T follicular helper cell (primary cell): ENCODE measurements around the gene F2RL1.
"Not testable (repeated sequence)": the region's sequence is repeated elsewhere in the genome, so short reads cannot be mapped to it uniquely, and the experiment has no call there.

Experiments
- DNase-seq: peaks from one replicate; pipeline ENCODE4 v3.0.0-alpha.2; 2020; ENCODE audit warnings: low read depth
- total RNA-seq, 2 experiments: gene quantifications; one replicate each; lab custom pipeline; 2026; lab: John Stamatoyannopoulos, UW

Gene F2RL1, protein sequence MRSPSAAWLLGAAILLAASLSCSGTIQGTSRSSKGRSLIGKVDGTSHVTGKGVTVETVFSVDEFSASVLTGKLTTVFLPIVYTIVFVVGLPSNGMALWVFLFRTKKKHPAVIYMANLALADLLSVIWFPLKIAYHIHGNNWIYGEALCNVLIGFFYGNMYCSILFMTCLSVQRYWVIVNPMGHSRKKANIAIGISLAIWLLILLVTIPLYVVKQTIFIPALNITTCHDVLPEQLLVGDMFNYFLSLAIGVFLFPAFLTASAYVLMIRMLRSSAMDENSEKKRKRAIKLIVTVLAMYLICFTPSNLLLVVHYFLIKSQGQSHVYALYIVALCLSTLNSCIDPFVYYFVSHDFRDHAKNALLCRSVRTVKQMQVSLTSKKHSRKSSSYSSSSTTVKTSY
- 8.3 to 30.0 reads per million in 2 experiments for total RNA-seq

DNA sequence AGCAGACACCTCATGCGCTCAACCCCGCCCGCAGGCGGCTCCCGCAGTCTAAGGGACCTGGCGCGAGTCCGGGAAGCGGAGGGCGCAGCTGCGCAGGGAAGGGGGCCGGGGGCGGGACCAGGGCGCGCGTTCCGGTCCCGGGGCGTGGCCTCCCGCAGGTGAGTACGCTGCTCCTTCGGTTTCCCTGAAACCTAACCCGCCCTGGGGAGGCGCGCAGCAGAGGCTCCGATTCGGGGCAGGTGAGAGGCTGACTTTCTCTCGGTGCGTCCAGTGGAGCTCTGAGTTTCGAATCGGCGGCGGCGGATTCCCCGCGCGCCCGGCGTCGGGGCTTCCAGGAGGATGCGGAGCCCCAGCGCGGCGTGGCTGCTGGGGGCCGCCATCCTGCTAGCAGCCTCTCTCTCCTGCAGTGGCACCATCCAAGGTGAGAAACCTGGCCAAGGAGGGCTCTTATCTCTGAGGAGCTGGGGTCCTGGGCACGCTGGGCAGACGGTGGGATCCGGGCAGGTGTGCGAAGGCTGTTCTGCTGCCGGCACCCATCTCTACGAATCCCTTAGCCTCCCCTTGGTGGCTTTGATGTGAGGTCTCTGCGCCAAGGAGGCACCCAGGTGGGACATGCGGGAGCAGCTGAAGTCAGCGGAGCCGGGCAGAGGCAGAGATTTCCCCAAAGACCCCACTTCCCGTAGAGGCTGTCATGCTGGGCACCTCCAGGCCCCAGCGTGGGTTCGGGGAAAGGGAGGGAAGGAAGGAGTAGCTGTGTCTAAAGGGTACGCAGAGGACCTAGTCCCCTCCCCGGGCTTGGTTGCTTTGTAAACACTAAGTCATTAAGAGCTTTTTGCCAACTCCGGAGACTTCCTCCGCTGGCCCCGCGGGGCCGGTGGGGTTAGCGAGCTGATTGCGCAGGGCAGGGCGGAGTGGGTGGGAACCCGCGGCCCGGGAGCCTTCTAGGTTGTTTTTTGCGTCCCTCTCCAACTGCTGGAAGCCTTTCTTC lies at the start of gene F2RL1:
Gene F2RL1 (plus strand): TSS at position 187 of the 988 bp plus-strand sequence. CDS start 153 bp downstream, at position 340.
- peak; percentile 44 for DNase-seq

DNA sequence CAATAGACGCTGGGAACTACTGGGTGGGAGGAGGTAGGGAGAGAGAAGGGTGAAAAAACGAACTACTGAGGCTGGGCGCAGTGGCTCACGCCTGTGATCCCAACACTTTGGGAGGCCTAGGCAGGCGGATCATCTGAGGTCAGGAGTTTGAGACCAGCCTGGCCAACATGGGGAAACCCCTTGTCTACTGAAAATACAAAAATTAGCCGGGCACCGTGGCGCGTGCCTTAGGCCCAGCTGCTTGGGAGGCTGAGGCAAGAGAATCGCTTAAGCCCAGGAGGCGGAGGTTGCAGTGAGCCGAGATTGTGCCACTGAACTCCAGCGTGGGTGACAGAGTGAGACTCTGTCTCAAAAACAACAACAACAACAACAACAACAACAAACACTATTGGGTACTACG lies 47.8 kb upstream of the F2RL1 start:
- not testable (repeated sequence) for DNase-seq

DNA sequence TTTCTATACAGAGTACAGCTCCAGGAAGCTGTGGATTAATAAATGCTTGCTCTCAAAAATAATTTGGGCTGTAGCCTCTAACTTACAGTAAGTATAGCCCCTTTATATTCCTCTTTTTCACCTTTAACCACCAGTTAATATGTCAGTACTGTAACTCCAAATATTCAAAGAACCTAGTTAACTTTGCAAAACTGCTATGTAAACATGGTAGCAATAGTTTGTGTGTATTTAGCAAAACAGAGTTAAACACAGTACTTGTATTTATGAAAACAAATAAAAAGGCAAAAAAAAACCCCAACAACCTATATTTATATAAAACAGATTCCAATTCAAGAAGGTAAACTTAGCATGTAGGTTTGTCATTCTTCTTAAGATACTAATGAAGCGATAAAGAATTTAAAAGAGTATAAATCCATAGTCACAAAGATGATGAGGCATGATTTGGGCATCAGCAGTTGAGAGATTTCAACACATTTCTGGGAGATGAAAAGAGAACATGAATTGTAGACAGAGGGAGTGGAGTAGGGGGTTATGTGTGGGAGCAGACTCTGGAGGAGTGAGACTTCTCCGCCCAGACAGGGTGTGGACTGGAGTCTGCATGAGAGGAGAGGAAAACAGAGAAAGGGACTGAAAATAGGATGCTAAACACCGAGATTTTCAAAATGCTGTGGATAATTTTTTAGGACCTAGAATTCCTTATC lies 47.0 kb upstream of the F2RL1 start:
- DNase-seq: no peak

DNA sequence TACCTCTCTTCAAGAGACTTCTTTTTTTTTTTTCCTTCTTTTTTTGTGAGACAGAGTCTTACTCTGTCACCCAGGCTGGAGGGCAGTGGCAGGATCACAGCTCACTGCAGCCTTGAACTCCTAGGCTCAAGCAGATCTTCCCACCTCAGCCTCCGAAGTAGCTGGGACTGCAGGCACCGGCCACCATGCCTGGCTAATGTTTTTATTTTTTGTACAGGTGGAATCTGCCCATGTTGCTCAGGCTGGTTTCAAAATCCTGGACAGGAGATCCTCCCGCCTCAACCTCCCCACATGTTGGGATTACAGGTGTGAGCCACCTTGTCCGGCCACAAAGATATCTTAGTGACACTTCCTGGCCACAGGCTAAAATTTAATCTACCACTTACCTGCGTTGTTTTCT lies 42.9 kb upstream of the F2RL1 start:
- DNase-seq: no peak

DNA sequence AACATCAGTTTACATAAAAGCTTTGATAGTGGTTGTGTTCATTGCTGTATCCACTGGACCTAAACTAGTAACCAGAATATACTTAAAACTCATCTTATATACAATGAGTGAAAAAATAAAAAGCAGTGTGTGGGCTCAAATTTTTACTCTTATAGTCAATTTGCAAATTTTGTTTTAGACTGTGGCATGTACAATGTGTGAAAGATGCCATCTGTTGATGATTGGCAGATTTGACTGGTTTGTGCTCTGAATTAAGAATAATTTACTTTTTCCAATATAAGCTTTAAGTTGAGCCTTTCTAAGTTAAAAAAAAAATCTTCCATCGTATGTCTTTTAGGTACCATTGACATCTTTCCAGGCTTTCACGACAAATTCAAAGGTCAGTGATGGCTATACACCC lies 42.4 kb upstream of the F2RL1 start:
- DNase-seq: no peak

DNA sequence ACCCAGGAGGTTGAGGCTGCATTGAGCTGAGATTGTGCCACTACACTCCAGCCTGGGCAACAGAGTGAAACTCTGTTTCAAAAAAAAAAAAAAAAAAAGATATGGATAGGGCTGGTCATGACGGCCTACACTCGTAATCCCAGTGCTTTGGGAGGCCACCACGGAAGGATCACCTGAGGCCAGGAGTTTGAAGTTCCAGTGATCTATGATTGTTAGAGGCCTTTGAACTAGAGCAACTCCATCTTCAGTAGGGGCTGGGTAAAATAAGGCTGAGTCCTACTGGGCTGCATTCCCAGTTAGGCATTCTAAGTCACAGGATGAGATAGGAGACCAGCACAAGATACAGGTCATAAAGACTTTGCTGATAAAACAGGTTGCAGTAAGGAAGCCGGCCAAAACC lies 38.2 kb upstream of the F2RL1 start:
- DNase-seq: not testable (repeated sequence)

DNA sequence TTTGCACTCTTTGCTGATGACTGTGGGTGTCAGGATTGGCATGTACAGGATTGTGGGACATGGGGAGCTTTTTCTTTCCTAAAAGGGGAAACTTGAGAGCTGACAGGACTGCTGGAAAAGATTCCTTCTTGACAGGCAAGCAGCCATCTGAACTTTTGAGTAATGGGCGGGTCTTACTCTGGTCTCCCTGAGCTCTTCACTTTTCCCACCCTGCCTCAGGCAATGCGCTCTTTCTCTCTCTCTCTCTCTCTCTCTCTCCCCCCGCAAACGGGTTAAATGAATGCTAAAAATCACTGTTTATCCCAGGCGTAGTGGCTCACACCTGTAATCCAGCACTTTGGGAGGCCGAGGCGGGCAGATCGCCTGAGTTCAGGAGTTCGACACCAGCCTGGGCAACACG lies 37.1 kb upstream of the F2RL1 start:
- no peak for DNase-seq

DNA sequence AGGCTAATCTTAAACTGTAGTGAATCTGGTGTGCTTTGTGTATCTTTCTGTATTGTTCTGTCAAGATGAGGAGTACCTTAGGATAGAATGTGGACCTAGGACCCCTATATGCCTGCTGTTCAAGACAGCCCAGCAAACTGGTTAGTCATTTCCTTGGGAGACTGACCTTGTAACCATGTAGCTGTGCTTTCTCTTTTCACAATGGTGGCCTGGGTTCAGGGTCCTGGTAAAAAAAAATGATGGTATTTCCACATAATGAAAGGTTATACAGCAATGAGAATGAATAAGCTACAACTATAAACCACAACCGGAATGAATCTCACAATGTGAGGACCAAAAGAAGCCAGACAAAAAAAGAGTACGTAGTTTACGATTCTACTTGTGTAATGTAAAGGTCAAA lies 36.4 kb upstream of the F2RL1 start:
- DNase-seq: no peak

DNA sequence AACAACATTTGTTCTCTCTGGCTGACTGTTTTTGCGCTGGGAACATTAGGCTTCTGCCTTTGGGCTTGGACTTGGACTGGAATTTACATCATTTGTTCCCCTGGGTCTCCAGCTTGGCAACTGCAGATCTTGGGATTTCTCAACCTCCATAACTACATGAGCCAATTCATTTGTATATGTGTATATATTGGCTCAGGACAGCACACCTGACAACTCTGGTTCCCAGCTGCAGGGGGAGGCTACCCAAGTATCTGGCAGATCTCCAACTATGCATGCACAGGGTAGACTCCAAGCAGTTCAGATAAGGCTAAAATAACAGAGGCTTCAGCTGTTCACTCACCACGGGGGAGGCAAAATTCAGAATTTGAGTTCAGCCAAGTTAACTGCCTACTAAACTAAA lies 31.6 kb upstream of the F2RL1 start:
- DNase-seq: no peak

DNA sequence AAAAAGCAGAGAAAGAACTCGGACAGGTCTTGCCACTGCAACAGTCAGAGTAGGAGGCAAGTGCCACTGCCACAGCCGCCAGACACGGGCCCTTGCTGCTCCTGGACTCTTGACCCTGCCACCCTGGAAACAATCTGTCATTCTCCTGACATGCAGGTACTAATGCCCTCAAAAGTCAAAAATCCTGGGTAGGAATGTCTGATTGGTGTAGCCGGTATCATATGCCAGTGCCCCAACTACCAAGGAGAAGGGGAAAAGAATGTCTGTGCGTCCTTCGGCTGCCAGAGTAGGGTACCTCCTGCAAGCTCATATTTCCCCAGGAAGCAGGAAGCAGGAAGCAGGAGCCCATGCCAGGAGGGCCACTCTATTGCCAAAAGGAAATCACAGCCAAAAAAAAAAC lies 30.5 kb upstream of the F2RL1 start:
- no peak for DNase-seq

DNA sequence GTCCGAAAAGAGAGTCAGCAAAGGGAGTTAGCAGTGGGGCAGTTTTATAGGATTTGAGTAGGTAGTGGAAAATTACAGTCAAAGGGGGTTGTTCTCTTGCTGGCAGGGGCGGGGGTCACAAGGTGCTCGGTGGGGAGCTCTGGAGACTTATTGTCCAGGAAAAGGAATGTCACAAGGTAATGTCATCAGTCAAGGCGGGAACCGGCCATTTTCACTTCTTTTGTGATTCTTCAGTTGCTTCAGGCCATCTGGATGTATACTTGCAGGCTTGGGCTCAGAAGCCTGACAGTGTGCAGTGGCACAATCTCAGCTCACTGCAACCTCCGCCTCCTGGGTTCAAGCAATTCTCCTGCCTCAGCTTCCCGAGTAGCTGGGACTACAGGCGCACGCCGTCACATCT lies 29.6 kb upstream of the F2RL1 start:
- not testable (repeated sequence) for DNase-seq

DNA sequence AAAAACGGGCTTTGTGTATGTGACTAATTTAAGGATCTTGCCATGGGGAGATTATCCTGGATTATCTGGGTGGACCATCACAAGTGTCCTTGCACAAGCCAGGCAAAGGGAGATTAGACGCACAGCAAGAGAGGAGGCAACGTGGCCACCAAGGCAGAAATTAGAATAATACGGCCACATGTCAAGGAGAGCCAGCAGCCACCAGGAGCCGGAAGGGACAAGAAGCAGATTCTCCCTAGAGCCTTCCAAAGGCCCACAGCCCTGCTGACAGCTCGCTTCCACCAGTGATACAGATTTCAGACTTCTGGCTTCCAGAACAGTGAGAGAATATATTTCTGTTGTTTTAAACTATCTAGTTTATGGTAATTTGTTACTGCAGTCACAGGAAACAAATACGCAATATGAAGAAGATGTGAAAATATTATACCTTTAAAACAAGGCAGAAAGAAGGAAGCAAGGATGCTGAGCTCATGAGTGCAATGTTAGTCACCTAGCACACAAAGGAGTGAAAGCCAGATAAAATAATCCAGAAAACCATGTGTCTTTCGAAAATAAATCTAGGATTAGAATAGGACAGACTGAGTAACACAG lies 28.7 kb upstream of the F2RL1 start:
- no peak for DNase-seq

DNA sequence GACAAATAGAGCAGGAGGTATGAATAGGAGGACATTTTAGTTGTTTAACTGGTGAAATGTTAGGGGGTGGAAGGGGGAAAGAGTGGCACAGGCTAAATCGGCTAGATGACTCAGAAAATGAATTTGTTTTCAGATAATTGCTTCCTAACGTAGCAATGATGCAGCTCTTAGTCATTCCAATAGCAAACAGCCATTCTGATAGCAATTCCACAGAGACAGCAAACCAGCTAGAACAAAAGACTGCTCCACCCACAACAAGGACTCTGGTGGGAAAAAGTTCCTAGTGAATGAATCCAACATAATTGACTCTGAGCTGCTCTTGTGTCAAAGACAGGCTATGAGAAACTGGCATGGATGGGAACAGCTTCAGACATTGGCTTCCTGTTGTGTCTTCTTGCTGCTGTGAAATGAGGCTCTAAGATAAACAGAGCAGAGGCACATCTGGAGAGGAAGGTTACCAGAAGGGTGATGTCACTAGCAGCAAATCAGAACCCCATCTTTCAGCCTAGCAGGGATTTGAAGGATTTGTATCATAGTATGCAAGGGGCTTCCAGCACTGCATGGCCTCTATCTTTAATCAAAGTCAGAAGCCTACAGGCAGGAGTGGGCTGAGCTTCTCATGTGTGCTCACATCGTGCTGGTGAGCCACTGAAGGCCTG lies 28.1 kb upstream of the F2RL1 start:
- DNase-seq: peak; percentile 6

DNA sequence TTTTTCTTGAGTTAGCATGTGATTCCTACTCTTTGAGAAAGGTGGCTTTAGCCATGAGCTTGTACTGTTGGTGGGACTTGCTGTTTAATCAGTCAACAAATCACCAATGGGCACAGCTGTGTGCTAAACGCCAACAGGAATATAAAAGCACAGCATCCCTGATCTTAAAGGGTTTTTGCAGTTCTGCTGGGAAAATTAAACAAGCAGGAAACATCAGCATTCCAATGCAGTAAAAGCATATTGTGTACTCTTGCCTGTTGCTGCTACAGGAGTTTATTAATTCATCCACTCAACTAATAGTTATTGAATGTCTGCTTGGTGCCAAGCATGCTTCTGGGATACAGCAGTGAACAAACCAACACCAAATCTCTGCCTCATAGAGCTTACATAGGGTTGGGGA lies 27.4 kb upstream of the F2RL1 start:
- no peak for DNase-seq

DNA sequence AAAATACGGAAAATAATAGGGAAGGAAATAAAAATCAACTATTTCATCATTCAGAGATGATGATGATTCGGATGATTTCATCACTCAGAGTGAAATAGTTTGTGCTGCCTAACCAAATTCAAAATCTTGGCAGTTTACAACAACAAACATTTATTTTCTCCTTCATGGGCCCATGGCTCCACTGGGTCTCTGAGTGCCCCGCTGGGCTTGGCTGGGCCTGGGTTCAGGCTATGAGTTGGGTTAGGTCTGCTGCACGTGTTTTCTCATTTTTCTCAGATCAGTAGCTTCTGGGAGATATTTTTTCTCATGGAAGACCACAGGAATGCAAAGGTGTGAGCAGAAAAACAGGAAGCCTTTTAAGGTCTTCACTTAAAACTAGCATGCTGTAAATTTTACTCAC lies 24.0 kb upstream of the F2RL1 start:
- DNase-seq: no peak

DNA sequence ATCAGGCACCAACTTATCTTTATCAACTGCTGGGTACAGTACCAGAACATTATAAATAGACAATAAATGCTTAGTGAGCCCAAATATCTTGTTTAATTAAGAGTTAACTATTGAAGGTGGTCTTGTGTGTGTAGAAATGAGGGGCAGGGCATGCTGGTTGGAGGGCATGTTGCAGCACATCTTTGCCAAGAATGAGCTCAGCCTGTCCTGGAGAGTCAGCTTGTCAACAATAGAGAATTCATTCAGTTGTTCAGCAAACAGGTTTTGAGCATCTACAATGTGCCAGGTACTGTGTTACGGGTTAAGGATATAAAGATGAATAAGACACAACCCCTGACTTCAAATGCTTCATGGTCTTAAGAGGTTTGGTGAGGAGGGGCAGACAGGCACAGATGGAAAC lies 19.2 kb upstream of the F2RL1 start:
- DNase-seq: no peak

DNA sequence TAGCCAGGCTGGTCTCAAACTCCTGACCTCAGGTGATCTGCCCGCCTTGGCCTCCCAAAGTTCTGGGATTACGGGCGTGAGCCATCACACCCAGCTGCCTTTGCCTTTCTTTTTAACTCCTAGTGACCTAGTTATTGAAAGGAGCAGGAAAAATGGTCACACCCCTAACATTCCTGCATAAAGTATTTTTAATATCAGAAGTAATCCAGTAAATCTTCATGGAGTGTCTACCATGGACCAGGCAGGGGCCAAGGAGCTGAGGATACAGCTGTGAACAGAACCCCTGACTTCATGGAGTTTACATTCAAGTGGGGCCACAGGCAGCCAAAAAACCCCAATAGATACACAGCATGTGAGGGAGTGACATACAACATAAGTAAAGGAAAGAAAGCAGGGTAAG lies 18.3 kb upstream of the F2RL1 start:
- DNase-seq: no peak

DNA sequence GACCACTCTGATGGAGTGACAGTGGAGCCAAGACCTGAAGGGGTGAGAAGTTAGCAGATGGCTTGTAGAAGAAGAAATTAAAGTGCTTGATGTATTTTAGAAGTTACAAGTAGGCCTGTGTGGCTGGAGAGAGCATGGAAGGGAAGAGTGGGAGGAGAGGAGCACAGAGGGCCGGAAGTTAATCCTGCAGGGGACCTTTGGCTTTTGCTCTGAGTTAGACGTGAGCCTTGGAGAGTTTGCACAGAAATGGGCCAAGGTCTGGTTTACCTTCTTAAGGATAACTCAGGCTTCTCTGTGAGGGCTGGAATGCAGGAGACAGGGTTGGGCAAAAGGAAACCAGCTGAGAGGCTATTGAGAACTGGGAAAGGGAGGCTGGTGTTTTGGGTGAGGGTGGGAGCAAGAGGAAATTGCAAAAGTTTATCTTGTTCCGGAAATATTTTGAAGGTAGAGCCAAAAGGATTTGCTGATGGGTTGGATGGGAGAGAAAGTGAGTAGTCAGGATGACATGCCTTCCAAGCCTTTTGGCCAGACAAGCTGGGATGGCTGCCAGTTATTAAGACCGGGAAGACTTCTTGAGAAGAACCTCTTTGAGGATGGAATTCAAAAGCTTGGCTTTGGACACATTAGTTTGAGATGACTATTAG lies 17.5 kb upstream of the F2RL1 start:
- DNase-seq: no peak

DNA sequence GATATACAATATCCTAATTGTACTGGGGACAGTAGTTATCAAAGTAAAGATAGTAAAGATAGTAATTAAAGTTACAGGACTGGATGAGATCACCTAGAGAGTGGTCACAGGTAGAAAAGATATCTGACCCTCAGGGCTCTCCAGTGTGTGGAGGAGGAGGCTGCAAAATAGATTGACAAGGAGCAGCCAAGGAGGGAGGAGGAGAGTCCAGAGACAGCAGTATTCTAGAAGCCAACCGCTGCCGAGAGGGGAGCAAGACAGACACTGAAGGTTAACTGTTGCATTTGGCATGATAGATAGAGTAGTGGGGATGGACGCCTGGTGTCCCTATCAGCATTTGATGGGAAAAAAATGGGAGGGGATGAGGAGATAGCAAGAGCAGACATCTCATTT lies 17.0 kb upstream of the F2RL1 start:
- no peak for DNase-seq

DNA sequence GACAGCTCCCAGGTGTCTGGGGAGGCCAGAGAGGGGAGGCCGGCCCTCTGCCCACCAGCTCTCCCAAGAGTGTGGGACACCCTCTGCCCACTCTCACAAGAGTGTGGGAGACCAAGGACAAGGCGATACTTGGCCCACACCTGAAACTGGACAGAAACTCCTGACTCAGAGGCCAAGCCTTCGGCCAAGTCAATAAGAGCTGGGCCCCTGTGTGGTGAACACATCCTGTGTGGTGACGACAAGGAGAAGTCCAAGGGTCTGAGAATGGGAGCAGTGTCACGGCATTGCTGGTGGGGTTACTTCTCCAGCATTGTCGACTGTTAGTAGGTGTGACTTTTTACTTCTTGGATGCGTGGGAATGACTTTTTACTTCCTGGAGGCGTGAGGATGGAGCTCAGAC lies 14.6 kb upstream of the F2RL1 start:
- DNase-seq: no peak
